Neural cell (in vitro differentiated cells): ENCODE data around the gene KLHDC4. TPM values are rescaled to one million over a fixed set of nuclear protein-coding genes. Genes with fewer than 3 reads are reported as not detected.

ENCODE experiments used
- H2AFZ ChIP-seq: fragments of 200-600, 300-800 bp; sonication (generic), shearing (Covaris generic); 2 replicates; pipeline ENCODE4 v1.6.0; 2014; ENCODE audit warnings: low read depth, mild to moderate bottlenecking, antibody characterized with exemption, low read length, moderate library complexity
- H3F3A ChIP-seq: fragments of 200-600 bp; shearing (Covaris generic); 2 replicates; pipeline ENCODE4 v1.6.1; 2016; ENCODE audit warnings: mild to moderate bottlenecking, moderate library complexity, mixed read lengths, antibody characterized with exemption, low read length; ENCODE audit not compliant: insufficient read depth, poor library complexity, severe bottlenecking
- H3K27ac ChIP-seq: fragments of 200-600, 300-800 bp; sonication (generic), shearing (Covaris generic); 2 replicates; pipeline ENCODE4 v1.5.1; 2014; ENCODE audit warnings: mild to moderate bottlenecking, low read length, moderate library complexity
- H3K27me3 ChIP-seq: fragments of 300-800, 200-600 bp; sonication (generic), shearing (Covaris generic); 2 replicates; pipeline ENCODE4 v1.6.0; 2014; ENCODE audit warnings: mild to moderate bottlenecking, low read depth, low read length, moderate library complexity; ENCODE audit not compliant: insufficient read depth
- H3K36me3 ChIP-seq: fragments of 300-800, 200-600 bp; sonication (generic), shearing (Covaris generic); 2 replicates; pipeline ENCODE4 v1.5.1; 2014; ENCODE audit warnings: mild to moderate bottlenecking, antibody characterized with exemption, low read length, moderate library complexity; ENCODE audit not compliant: insufficient read depth
- H3K4me2 ChIP-seq: fragments of 300-800, 200-600 bp; sonication (generic), shearing (Covaris generic); 2 replicates; pipeline ENCODE4 v1.6.0; 2014; ENCODE audit warnings: mild to moderate bottlenecking, low read length
- H3K4me3 ChIP-seq: fragments of 300-800, 200-600 bp; sonication (generic), shearing (Covaris generic); 2 replicates; pipeline ENCODE4 v1.5.1; 2014; ENCODE audit warnings: mild to moderate bottlenecking, low read length, moderate library complexity
- H3K79me2 ChIP-seq: fragments of 200-600 bp; shearing (Covaris generic); replicated peaks from 2 replicates; pipeline ENCODE4 v1.6.0; 2014; ENCODE audit warnings: mild to moderate bottlenecking, low read length, moderate library complexity; ENCODE audit not compliant: insufficient read depth
- H3K9ac ChIP-seq: fragments of 300-800, 200-600 bp; sonication (generic), shearing (Covaris generic); 2 replicates; pipeline ENCODE4 v1.6.1; 2016; ENCODE audit warnings: mild to moderate bottlenecking, low read length, mixed read lengths
- H3K9me2 ChIP-seq: fragments of 200-600 bp; shearing (Covaris generic); 2 replicates; pipeline ENCODE4 v1.6.1; 2016; ENCODE audit warnings: mild to moderate bottlenecking, low read length, mixed read lengths; ENCODE audit not compliant: insufficient read depth
- H3K9me3 ChIP-seq: fragments of 200-600, 300-800 bp; sonication (generic), shearing (Covaris generic); 2 replicates; pipeline ENCODE4 v1.6.1; 2016; ENCODE audit warnings: mild to moderate bottlenecking, mixed run types, low read length, moderate library complexity, mixed read lengths
- H4K20me1 ChIP-seq: fragments of 200-600 bp; shearing (Covaris generic); 2 replicates; pipeline ENCODE4 v1.6.1; 2016; ENCODE audit warnings: mild to moderate bottlenecking, mixed run types; ENCODE audit not compliant: insufficient read depth
- EP300 ChIP-seq: fragments of 450-650 bp; conservative IDR thresholded peaks from 2 replicates; pipeline ENCODE4 v1.6.1; 2014; ENCODE audit warnings: antibody characterized with exemption, mild to moderate bottlenecking, moderate library complexity; ENCODE audit not compliant: poor library complexity, severe bottlenecking
- EZH2 ChIP-seq: fragments of 200-600, 300-800 bp; shearing (Covaris generic), sonication (generic); IDR thresholded peaks from 2 replicates; pipeline ENCODE4 v1.6.1; 2014; ENCODE audit warnings: antibody characterized with exemption, low read length, borderline replicate concordance, mild to moderate bottlenecking; ENCODE audit not compliant: insufficient read depth, poor library complexity, severe bottlenecking
- MXI1 ChIP-seq: fragments of 450-650 bp; conservative IDR thresholded peaks from 2 replicates; pipeline ENCODE4 v1.6.1; 2014; ENCODE audit warnings: antibody characterized with exemption, mild to moderate bottlenecking; ENCODE audit not compliant: poor library complexity, severe bottlenecking
- POLR2AphosphoS5 ChIP-seq: IDR thresholded peaks from 2 replicates; pipeline ENCODE4 v1.6.1; 2012
- RAD21 ChIP-seq: fragments of 450-650 bp; conservative IDR thresholded peaks from 2 replicates; pipeline ENCODE4 v1.6.1; 2014; ENCODE audit warnings: antibody characterized with exemption, mild to moderate bottlenecking, moderate library complexity
- SMC3 ChIP-seq: fragments of 450-650 bp; conservative IDR thresholded peaks from 2 replicates; pipeline ENCODE4 v1.6.1; 2014; ENCODE audit warnings: antibody characterized with exemption, mild to moderate bottlenecking, moderate library complexity; ENCODE audit not compliant: poor library complexity
- TAF1 ChIP-seq: IDR thresholded peaks from 2 replicates; pipeline ENCODE4 v1.6.1; 2012; ENCODE audit warnings: low read depth
- polyA plus RNA-seq: library from polyadenylated mRNA; depleted of rRNA; stranded (reverse); fragments of >200 nt; gene quantifications from 2 replicates; pipeline ENCODE4 v1.2.3, GENCODE V29; 2014
- TF ChIP-seq, protein P1 (sequence below): IDR thresholded peaks from 2 replicates; pipeline ENCODE4 v1.6.1; 2012; ENCODE audit warnings: borderline replicate concordance
- TF ChIP-seq, protein P2 (sequence below): fragments of 450-650 bp; IDR thresholded peaks from 2 replicates; pipeline ENCODE4 v1.5.1; 2014; ENCODE audit warnings: antibody characterized with exemption, mild to moderate bottlenecking, moderate library complexity; ENCODE audit not compliant: poor library complexity, severe bottlenecking

The KLHDC4 gene
- polyA plus RNA-seq, 1 donor from 2014 or later: 27.5 TPM

DNA sequence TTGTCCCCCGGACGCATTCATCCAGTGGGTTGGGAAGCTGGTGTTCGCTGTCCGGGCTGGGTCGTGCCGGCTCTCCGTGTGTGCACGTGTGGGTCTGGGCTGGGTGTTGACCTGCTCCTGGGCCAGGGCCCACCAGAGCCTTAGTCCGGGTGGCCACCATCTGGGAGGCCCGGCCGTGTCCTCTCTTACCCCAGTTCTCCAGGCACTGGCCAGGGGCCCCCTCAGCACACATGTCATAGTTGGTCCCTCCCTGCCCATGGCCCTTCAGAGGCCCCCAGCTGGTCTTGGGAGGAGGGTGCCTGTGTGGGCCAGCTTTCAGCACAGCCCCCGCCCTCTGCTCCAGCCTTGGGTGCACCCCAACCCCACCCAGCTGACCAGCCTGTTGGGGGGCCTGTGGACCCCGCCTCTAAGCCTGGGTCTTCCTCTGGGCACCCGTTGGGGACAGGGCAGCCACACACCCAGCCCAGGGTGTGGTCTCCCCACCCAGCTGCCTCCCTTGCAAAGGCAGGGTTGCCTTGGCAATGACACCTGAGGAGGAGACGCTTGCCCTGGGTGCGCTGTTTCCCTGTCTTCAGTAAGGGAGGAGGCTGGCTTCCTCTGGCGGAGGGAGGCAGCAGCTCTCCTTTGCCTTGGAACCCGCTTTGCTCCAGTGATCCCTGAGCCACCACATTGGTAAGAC lies 86.1 kb downstream of the KLHDC4 start:
- Histone ChIP-seq H3K4me3 (no peak overlapping the region), H3K4me2 (no peak overlapping the region), H3K36me3 (no peaks in the 10 kb centered on the region), H3K9me3 (no peaks in the 10 kb centered on the region), H3K27ac (no peak overlapping the region), H3K9ac (no peak overlapping the region), H4K20me1 (no peaks in the 10 kb centered on the region), H3K9me2 (no peaks in the 10 kb centered on the region), H3F3A (no peaks in the 10 kb centered on the region), H3K27me3 (no peaks in the 10 kb centered on the region), H3K79me2 (no peaks in the 10 kb centered on the region), H2AFZ (no peak overlapping the region)
- TF ChIP-seq MXI1: no peak
- TF ChIP-seq SMC3: no peak
- TF ChIP-seq, protein P1, sequence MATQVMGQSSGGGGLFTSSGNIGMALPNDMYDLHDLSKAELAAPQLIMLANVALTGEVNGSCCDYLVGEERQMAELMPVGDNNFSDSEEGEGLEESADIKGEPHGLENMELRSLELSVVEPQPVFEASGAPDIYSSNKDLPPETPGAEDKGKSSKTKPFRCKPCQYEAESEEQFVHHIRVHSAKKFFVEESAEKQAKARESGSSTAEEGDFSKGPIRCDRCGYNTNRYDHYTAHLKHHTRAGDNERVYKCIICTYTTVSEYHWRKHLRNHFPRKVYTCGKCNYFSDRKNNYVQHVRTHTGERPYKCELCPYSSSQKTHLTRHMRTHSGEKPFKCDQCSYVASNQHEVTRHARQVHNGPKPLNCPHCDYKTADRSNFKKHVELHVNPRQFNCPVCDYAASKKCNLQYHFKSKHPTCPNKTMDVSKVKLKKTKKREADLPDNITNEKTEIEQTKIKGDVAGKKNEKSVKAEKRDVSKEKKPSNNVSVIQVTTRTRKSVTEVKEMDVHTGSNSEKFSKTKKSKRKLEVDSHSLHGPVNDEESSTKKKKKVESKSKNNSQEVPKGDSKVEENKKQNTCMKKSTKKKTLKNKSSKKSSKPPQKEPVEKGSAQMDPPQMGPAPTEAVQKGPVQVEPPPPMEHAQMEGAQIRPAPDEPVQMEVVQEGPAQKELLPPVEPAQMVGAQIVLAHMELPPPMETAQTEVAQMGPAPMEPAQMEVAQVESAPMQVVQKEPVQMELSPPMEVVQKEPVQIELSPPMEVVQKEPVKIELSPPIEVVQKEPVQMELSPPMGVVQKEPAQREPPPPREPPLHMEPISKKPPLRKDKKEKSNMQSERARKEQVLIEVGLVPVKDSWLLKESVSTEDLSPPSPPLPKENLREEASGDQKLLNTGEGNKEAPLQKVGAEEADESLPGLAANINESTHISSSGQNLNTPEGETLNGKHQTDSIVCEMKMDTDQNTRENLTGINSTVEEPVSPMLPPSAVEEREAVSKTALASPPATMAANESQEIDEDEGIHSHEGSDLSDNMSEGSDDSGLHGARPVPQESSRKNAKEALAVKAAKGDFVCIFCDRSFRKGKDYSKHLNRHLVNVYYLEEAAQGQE: no peak
- no peak for TF ChIP-seq TAF1
- no peak for TF ChIP-seq EP300
- no peak for TF ChIP-seq RAD21
- no peak for TF ChIP-seq EZH2
- no peak for TF ChIP-seq POLR2AphosphoS5
- TF ChIP-seq, protein P2, sequence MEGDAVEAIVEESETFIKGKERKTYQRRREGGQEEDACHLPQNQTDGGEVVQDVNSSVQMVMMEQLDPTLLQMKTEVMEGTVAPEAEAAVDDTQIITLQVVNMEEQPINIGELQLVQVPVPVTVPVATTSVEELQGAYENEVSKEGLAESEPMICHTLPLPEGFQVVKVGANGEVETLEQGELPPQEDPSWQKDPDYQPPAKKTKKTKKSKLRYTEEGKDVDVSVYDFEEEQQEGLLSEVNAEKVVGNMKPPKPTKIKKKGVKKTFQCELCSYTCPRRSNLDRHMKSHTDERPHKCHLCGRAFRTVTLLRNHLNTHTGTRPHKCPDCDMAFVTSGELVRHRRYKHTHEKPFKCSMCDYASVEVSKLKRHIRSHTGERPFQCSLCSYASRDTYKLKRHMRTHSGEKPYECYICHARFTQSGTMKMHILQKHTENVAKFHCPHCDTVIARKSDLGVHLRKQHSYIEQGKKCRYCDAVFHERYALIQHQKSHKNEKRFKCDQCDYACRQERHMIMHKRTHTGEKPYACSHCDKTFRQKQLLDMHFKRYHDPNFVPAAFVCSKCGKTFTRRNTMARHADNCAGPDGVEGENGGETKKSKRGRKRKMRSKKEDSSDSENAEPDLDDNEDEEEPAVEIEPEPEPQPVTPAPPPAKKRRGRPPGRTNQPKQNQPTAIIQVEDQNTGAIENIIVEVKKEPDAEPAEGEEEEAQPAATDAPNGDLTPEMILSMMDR: no peak

DNA sequence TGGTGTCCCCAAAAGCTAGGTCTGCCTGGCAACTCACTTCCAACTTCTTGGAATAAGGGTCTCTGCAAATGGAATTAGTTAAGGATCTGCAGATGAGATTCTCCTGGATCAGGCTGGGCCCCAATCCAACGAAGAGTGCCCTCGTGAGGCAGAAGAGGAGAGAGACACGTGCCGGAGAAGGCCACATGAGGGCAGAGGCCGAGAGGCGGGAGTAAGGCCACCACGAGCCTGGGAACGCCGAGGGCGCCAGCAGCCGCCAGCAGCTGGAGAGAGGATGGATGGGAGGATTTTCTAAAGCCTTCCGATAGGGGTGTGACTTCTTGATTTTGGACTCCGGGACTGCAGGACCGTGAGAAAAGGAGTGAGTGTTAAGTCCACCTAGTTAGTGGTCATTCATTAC lies 87.2 kb downstream of the KLHDC4 start:
- H3F3A ChIP-seq: no peaks in the 10 kb centered on the region
- no peaks in the 10 kb centered on the region for H3K36me3 ChIP-seq
- TF ChIP-seq TAF1 (no peak), MXI1 (no peak), RAD21 (no peak)
- TF ChIP-seq, protein P2: no peak
- H3K27ac ChIP-seq: no peak overlapping the region
- H4K20me1 ChIP-seq: no peaks in the 10 kb centered on the region
- no peak overlapping the region for H3K4me3 ChIP-seq
- H3K9ac ChIP-seq: no peak overlapping the region
- no peaks in the 10 kb centered on the region for H3K9me3 ChIP-seq
- H3K79me2 ChIP-seq: no peaks in the 10 kb centered on the region
- no peaks in the 10 kb centered on the region for H3K27me3 ChIP-seq
- no peak overlapping the region for H2AFZ ChIP-seq
- no peak overlapping the region for H3K4me2 ChIP-seq
- no peaks in the 10 kb centered on the region for H3K9me2 ChIP-seq
